HG02623 (cell line): ENCODE data around the gene PLAAT4.

Experiments
- ATAC-seq: cut with Tn5 transposase; IDR thresholded peaks from one replicate; pipeline ENCODE4 v1.9.1; 2021; ENCODE audit warnings: moderate library complexity; ENCODE audit not compliant: unreplicated experiment

PLAAT4 gene

GRCh38 chr11:63536669-63537292 is at the start of gene PLAAT4:
Gene PLAAT4 (plus strand): TSS chr11:63536808. CDS start chr11:63536869, 61 bp downstream.
- ATAC-seq, result no peak

- no peak for ATAC-seq
These were observed 47.8 kb upstream of the PLAAT4 start for GRCh38 chr11:63488789-63489188.

GRCh38 chr11:63489879-63490278 is 46.7 kb upstream of the PLAAT4 start:
- ATAC-seq, result no peak

- ATAC-seq, result no peak
These were observed 45.9 kb upstream of the PLAAT4 start, which contains the start of gene PLAAT5 for GRCh38 chr11:63490551-63491239. Gene PLAAT5 (minus strand): TSS chr11:63491167. CDS start chr11:63491034, 133 bp downstream.

- ATAC-seq, result no peak
These were observed 45.4 kb upstream of the PLAAT4 start for GRCh38 chr11:63491240-63491587.

GRCh38 chr11:63491636-63492372 is 44.8 kb upstream of the PLAAT4 start:
- ATAC-seq, result no peak

GRCh38 chr11:63492441-63492840 is 44.2 kb upstream of the PLAAT4 start:
- ATAC-seq, result no peak

- no peak for ATAC-seq
These were observed 43.5 kb upstream of the PLAAT4 start for GRCh38 chr11:63493127-63493526.

- ATAC-seq, result no peak
These were observed 41.6 kb upstream of the PLAAT4 start for GRCh38 chr11:63494975-63495374.

- ATAC-seq, result no peak
These were observed 36.7 kb upstream of the PLAAT4 start for GRCh38 chr11:63499874-63500273.

GRCh38 chr11:63501236-63501635 is 35.4 kb upstream of the PLAAT4 start:
- no peak for ATAC-seq

- no peak for ATAC-seq
These were observed 34.3 kb upstream of the PLAAT4 start for GRCh38 chr11:63502252-63502820.

GRCh38 chr11:63503492-63503891 is 33.1 kb upstream of the PLAAT4 start:
- no peak for ATAC-seq

GRCh38 chr11:63504054-63504453 is 32.6 kb upstream of the PLAAT4 start:
- ATAC-seq, result no peak

- ATAC-seq, result no peak
These were observed 31.5 kb upstream of the PLAAT4 start for GRCh38 chr11:63504933-63505586.

- ATAC-seq, result no peak
These were observed 30.6 kb upstream of the PLAAT4 start, which contains the start of gene LGALS12 for GRCh38 chr11:63505857-63506528. Gene LGALS12 (plus strand): TSS chr11:63506084. CDS start chr11:63506459, 375 bp downstream.

- no peak for ATAC-seq
These were observed 29.7 kb upstream of the PLAAT4 start for GRCh38 chr11:63506876-63507275.

GRCh38 chr11:63507511-63507910 is 29.1 kb upstream of the PLAAT4 start:
- no peak for ATAC-seq

- ATAC-seq, result no peak
These were observed 28.6 kb upstream of the PLAAT4 start for GRCh38 chr11:63508009-63508408.

GRCh38 chr11:63508745-63509144 is 27.9 kb upstream of the PLAAT4 start:
- ATAC-seq, result no peak
